Pancreas (tissue), 10 donors: ENCODE measurements around the gene RBM20. TPM values are rescaled to one million over a fixed set of nuclear protein-coding genes. Genes with fewer than 3 reads are reported as not detected.

Experiments
- ATAC-seq, 4 donors: fragments of 200-7000 bp; cut with Tn5 transposase; one replicate each; pipeline versions ENCODE4 v1.8.0 to v1.9.1; 2020; ENCODE audit warnings: mild to moderate bottlenecking in 4 of 4, moderate library complexity in 4 of 4
- DNase-seq, 6 donors: peaks; one replicate each; pipeline ENCODE4 v3.0.0-alpha.2; 2020
- FAIRE-seq: peaks from 2 replicates; lab custom pipeline; 2012; peaks lifted over from hg19 to GRCh38; lab: Jason Lieb, UNC
- H3K27ac ChIP-seq, 4 donors: fragments of 200-600 bp; sonication (generic); 1 replicate in 3 of 4; 2 replicates in 1 of 4; pipeline versions ENCODE4 v1.5.0 to v1.8.0; 2020
- H3K27me3 ChIP-seq, 4 donors: fragments of 200-600 bp; one replicate each; pipeline ENCODE4 v1.8.0; 2021
- H3K36me3 ChIP-seq, 3 donors: fragments of 200-600 bp; sonication (generic) in 1 of 3; one replicate each; pipeline versions ENCODE4 v1.5.0 to v1.8.0; 2020 to 2021
- H3K4me1 ChIP-seq, 3 donors: fragments of 200-600 bp; one replicate each; pipeline ENCODE4 v1.8.0; 2021
- H3K4me3 ChIP-seq, 4 donors: fragments of 200-600 bp; sonication (generic) in 2 of 4; one replicate each; pipeline versions ENCODE4 v1.5.0 to v1.8.0; 2020 to 2021
- H3K9me3 ChIP-seq, 4 donors: fragments of 200-600 bp; one replicate each; pipeline ENCODE4 v1.8.0; 2021
- whole genome bisulfite sequencing, 2 donors: extraction: QIAGEN DNeasy Blood & Tissue Kit; methylation state at CpG; one replicate each; pipeline ENCODE4 v1.1.7; 2013; 5-methylcytosine and 5-hydroxymethylcytosine counted together
- intact Hi-C, 3 donors: fragments of 100-400 bp; cut with DNase I; formaldehyde crosslinking; loops; one replicate each; pipeline versions ENCODE4 v1.11.1 to v1.14.2; 2022
- polyA plus RNA-seq, 2 donors: library from polyadenylated mRNA; stranded (reverse); fragments of 200-250 nt; gene quantifications; one replicate each; pipeline ENCODE4 v1.2.3, GENCODE V29; 2013
- total RNA-seq, 6 donors: library from RNA; stranded (reverse); fragmentation: NEBNext Ultra II Directional in 4 of 6; extraction: Animal tissue kit (Norgen Biotek cat#: 25700) in 4 of 6; gene quantifications; one replicate each; pipeline versions ENCODE4 v1.2.1 to v1.2.4, GENCODE V29; 2021 to 2023
- TF ChIP-seq, protein P1 (sequence below), 4 donors: fragments of 200-600 bp; sonication (generic) in 3 of 4; IDR thresholded peaks; one replicate each; pipeline versions ENCODE4 v1.5.0 to v1.8.0; 2021; ENCODE audit warnings: antibody characterized with exemption in 4 of 4
- donor health status: healthy with polysubstance abuse.
- donor health status: DM: no; HTN: no; CAD: no; lungs with moderate emphysema.
- donor health status: DM: no; HTN: no; CAD: no.
- donor health status: control.
- donor health status: control.
- donor health status: Bipolar disorder and iron deficiency.
- donor health status: DM: yes; HTN: yes; CAD: no.
- donor health status: DM: no; HTN: no; CAD: no.
- donor health status: DM: no; HTN: no; CAD: no.
- donor health status: DM: yes; HTN: yes; CAD: no.

The RBM20 gene
- total and polyA plus RNA-seq, 8 donors, result 0.79 to 23.6 (median 3.7) TPM

DNA sequence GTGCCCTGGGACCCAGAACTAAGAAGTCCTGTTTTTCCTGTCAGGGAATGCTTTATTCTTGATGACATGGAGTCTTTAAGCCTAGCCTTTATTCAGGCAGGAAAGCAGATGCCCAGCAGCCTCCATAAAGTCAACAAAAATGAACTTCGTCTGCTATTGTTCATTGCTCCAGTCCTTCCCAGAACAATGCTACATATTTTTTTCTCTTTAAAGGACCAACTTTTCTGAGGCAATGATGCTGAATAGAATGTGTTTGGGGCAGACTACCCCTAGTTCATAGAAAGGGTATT lies 180.0 kb downstream of the RBM20 start:
- H3K36me3 ChIP-seq, result no peaks in the 10 kb centered on the region
- peak overlapping the region in 3 of 4 donors; percentile 36 to 65 (median 60) for H3K27ac ChIP-seq
- no peak overlapping the region for H3K4me3 ChIP-seq
- whole genome bisulfite sequencing, 2 donors, result 24 to 39% methylated on average over 1 of the region's 1 CpG
- DNase-seq (no peak), ATAC-seq (no peak), FAIRE-seq (no peak)
- no peaks in the 10 kb centered on the region for H3K9me3 ChIP-seq
- no peaks in the 10 kb centered on the region for H3K27me3 ChIP-seq
- TF ChIP-seq, protein P1, sequence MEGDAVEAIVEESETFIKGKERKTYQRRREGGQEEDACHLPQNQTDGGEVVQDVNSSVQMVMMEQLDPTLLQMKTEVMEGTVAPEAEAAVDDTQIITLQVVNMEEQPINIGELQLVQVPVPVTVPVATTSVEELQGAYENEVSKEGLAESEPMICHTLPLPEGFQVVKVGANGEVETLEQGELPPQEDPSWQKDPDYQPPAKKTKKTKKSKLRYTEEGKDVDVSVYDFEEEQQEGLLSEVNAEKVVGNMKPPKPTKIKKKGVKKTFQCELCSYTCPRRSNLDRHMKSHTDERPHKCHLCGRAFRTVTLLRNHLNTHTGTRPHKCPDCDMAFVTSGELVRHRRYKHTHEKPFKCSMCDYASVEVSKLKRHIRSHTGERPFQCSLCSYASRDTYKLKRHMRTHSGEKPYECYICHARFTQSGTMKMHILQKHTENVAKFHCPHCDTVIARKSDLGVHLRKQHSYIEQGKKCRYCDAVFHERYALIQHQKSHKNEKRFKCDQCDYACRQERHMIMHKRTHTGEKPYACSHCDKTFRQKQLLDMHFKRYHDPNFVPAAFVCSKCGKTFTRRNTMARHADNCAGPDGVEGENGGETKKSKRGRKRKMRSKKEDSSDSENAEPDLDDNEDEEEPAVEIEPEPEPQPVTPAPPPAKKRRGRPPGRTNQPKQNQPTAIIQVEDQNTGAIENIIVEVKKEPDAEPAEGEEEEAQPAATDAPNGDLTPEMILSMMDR (IDR thresholded peaks at IDR 0.05), result no peak
- intact Hi-C loops, result no loop called here
- H3K4me1 ChIP-seq, result peaks cover 23 to 47% (median 45%) of the 10 kb centered on the region in 3 donors

DNA sequence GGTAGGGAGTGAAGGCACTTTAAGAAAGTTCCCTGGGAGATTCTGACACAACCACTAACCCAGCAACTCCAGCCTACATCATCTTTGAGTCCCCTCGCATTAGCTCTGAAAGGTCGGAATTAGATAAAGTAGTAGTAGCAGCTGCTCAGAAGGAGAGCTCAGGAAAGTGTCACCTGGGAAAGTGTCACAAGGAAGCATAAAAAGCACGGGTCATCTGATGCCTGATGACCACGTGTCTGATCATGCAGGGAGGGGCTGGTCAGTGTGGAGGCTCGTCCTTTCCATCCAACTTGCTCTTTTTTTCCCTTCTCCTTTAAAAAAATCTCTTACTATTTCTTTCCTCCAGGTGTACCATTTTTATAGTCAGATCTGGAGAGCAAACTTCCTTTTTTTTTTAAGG lies 180.5 kb downstream of the RBM20 start:
- ATAC-seq (peak; percentile 32 to 59 (median 52)), FAIRE-seq (no peak), DNase-seq (no peak)
- intact Hi-C loops, result no loop called here
- H3K4me1 ChIP-seq, result peaks cover 17 to 41% (median 40%) of the 10 kb centered on the region in 3 donors
- no peaks in the 10 kb centered on the region for H3K9me3 ChIP-seq
- TF ChIP-seq, protein P1 (IDR thresholded peaks at IDR 0.05), result no peak
- no peaks in the 10 kb centered on the region for H3K27me3 ChIP-seq
- no peak overlapping the region for H3K4me3 ChIP-seq
- peak overlapping the region in 2 of 4 donors; percentile 60 to 65 for H3K27ac ChIP-seq
- no peaks in the 10 kb centered on the region for H3K36me3 ChIP-seq
- WGBS, 2 donors, result 36 to 40% methylated on average over 5 of the region's 5 CpGs

DNA sequence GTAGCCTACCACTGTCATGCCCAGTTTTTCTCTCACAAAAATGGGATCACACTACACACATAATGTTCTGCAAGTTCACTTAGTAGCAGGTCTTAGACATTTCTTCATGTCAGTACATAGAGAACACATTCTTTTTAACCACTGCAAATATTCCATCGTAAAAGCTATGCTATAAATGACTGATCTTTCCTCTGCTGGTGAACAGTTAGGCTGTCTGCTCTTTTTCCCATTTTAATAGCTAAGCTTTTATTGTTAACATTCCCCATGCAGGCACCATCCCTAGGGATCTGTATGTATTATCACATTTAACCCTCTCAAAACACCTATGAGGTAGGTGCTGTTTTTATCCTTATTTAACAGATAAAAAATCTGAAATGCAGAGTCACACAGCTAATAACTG lies 181.4 kb downstream of the RBM20 start:
- Histone ChIP-seq H3K4me3 (no peak overlapping the region), H3K36me3 (no peaks in the 10 kb centered on the region), H3K4me1 (peaks cover 10 to 33% (median 31%) of the 10 kb centered on the region in 3 donors), H3K27ac (no peak overlapping the region), H3K9me3 (no peaks in the 10 kb centered on the region), H3K27me3 (no peaks in the 10 kb centered on the region)
- FAIRE-seq (no peak), DNase-seq (no peak), ATAC-seq (no peak)
- TF ChIP-seq, protein P1 (IDR thresholded peaks at IDR 0.05), result no peak
- WGBS, 2 donors, result 61 to 78% methylated on average over 1 of the region's 1 CpG
- intact Hi-C loops, result no loop called here

DNA sequence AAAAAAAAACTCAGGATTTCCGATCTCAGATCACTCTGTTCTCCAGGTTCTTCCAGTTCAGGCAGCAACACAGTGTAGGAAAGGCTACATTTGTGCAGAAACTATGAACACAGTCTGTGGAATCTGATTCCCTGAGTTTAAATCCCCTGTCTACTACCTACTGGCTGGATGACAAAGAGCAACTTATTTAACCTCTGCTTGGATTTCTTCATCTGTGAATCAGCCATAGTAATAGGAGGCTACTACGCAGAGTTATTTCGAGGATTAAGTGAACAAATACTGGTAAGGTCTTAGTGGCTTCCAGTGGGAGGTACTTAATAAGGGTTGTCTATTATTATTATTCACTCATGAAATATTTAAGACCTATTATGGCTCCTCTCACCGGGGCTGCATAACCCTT lies 183.3 kb downstream of the RBM20 start:
- intact Hi-C loops, result no loop called here
- Histone ChIP-seq H3K4me1 (peaks cover 4 to 22% (median 21%) of the 10 kb centered on the region in 3 donors), H3K4me3 (no peak overlapping the region), H3K9me3 (no peaks in the 10 kb centered on the region), H3K27me3 (no peaks in the 10 kb centered on the region), H3K27ac (no peak overlapping the region), H3K36me3 (no peaks in the 10 kb centered on the region)
- DNase-seq (no peak), ATAC-seq (no peak), FAIRE-seq (no peak)
- 65 to 67% methylated on average over 4 of the region's 4 CpGs for WGBS, 2 donors
- TF ChIP-seq, protein P1 (IDR thresholded peaks at IDR 0.05), result no peak

DNA sequence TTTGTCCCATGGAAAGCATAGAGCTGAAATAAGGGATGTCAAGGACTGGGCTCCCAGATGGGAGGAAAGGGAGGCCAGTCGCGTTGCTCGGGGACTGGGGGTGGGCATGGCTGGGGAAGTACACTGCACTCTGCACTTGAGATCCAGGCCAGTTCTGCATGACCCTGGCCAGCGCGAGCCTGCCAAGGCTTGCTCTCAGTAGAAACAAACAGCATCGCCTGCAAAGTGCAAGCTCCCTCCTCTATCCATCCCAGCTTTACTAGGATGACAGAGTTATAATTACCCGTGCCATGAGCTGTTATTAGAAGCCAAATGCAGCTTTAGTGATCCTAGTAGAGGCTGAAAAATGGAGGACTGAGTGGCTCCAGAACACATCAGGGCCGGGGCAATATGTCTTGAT lies 183.7 kb downstream of the RBM20 start:
- ATAC-seq, result no peak
- H3K27me3 ChIP-seq, result no peaks in the 10 kb centered on the region
- H3K4me1 ChIP-seq, result peaks cover 4 to 18% (median 16%) of the 10 kb centered on the region in 3 donors
- TF ChIP-seq, protein P1 (IDR thresholded peaks at IDR 0.05), result no peak
- no peaks in the 10 kb centered on the region for H3K36me3 ChIP-seq
- H3K9me3 ChIP-seq, result no peaks in the 10 kb centered on the region
- no peak overlapping the region for H3K27ac ChIP-seq
- FAIRE-seq, result no peak
- 69 to 77% methylated on average over 8 of the region's 8 CpGs for WGBS, 2 donors
- intact Hi-C loops, result no loop called here
- H3K4me3 ChIP-seq, result no peak overlapping the region
- no peak for DNase-seq
